Mucosa of descending colon (tissue), 3 donors: ENCODE data around the gene RFNG. TPM values are rescaled to one million over a fixed set of nuclear protein-coding genes. Genes with fewer than 3 reads are reported as not detected.

Experiments
- ATAC-seq: fragments of 200-7000 bp; cut with Tn5 transposase; one replicate; pipeline ENCODE4 v1.9.1; 2020; ENCODE audit warnings: mild to moderate bottlenecking, moderate library complexity
- DNase-seq, 3 donors: peaks; one replicate each; pipeline ENCODE4 v3.0.0-alpha.2; 2020
- H3K36me3 ChIP-seq: fragments of 200-600 bp; one replicate; pipeline ENCODE4 v1.8.0; 2021; ENCODE audit warnings: low read depth, mild to moderate bottlenecking
- H3K4me1 ChIP-seq: fragments of 200-600 bp; one replicate; pipeline ENCODE4 v1.8.0; 2021; ENCODE audit warnings: low read depth, mild to moderate bottlenecking
- H3K4me3 ChIP-seq: fragments of 200-600 bp; one replicate; pipeline ENCODE4 v1.8.0; 2021; ENCODE audit warnings: mild to moderate bottlenecking
- H3K9me3 ChIP-seq: fragments of 200-600 bp; one replicate; pipeline ENCODE4 v1.8.0; 2021; ENCODE audit warnings: mild to moderate bottlenecking
- CTCF ChIP-seq: fragments of 200-600 bp; IDR thresholded peaks from one replicate; pipeline ENCODE4 v1.8.0; 2022; ENCODE audit warnings: antibody characterized with exemption, mild to moderate bottlenecking
- intact Hi-C, 2 donors: fragments of 100-400 bp; cut with DNase I in 1 of 2; cut with micrococcal nuclease in 1 of 2; formaldehyde crosslinking; loops; one replicate each; pipeline versions ENCODE4 v1.11.0 to v1.11.1; 2022; cut with DNase I, micrococcal nuclease
- total RNA-seq, 3 donors: library from RNA; stranded (reverse); fragmentation: NEBNext Ultra II Directional in 2 of 3; extraction: Animal tissue kit (Norgen Biotek cat#: 25700) in 2 of 3; gene quantifications; one replicate each; pipeline versions ENCODE4 v1.2.1 to v1.2.4, GENCODE V29; 2021 to 2023
- donor health status: DM: no; HTN: no; CAD: no; lungs with moderate emphysema.
- donor health status: DM: no; HTN: no; CAD: no.
- donor health status: DM: no; HTN: yes; CAD: no.

The RFNG gene
- total RNA-seq, 3 donors from 2014 or later: 30.7 to 37.9 (median 30.9) TPM

GRCh38 chr17:82062076-82062983 is 10.7 kb upstream of the RFNG start:
- Histone ChIP-seq H3K36me3 (no peaks in the 10 kb centered on the region), H3K4me1 (peaks cover 16% of the 10 kb centered on the region), H3K4me3 (no peak overlapping the region), H3K9me3 (no peaks in the 10 kb centered on the region)
- no peak for TF ChIP-seq CTCF
- no peak for ATAC-seq
- intact Hi-C loops: no loop called here
- no peak for DNase-seq

GRCh38 chr17:82061047-82061925 is 9.7 kb upstream of the RFNG start:
- peak in 1 of 3 donors; percentile 47 for DNase-seq
- H3K36me3 ChIP-seq: no peaks in the 10 kb centered on the region
- no peak for TF ChIP-seq CTCF
- no peak for ATAC-seq
- H3K9me3 ChIP-seq: no peaks in the 10 kb centered on the region
- no peak overlapping the region for H3K4me3 ChIP-seq
- intact Hi-C loops: no loop called here
- H3K4me1 ChIP-seq: peaks cover 14% of the 10 kb centered on the region

- H3K4me3 ChIP-seq: no peak overlapping the region
- H3K36me3 ChIP-seq: no peaks in the 10 kb centered on the region
- TF ChIP-seq CTCF: no peak
- DNase-seq (peak in 1 of 3 donors; percentile 50), ATAC-seq (no peak)
- H3K9me3 ChIP-seq: no peaks in the 10 kb centered on the region
- intact Hi-C loops: no loop called here
- H3K4me1 ChIP-seq: peaks cover 10% of the 10 kb centered on the region
Measured at GRCh38 chr17:82060614-82061013, 9.0 kb upstream of the RFNG start.

GRCh38 chr17:82060001-82060380 is 8.4 kb upstream of the RFNG start:
- ATAC-seq: no peak
- no peak overlapping the region for H3K4me3 ChIP-seq
- peaks cover 10% of the 10 kb centered on the region for H3K4me1 ChIP-seq
- DNase-seq: peak in 1 of 3 donors; percentile 41
- TF ChIP-seq CTCF: no peak
- H3K36me3 ChIP-seq: no peaks in the 10 kb centered on the region
- no peaks in the 10 kb centered on the region for H3K9me3 ChIP-seq
- intact Hi-C loops: no loop called here

- TF ChIP-seq CTCF: no peak
- no peaks in the 10 kb centered on the region for H3K36me3 ChIP-seq
Measured at GRCh38 chr17:82059272-82060000, 7.8 kb upstream of the RFNG start.

More at GRCh38 chr17:82059272-82060000, 7.8 kb upstream of the RFNG start:
- no peak overlapping the region for H3K4me3 ChIP-seq
- H3K4me1 ChIP-seq: peaks cover 5% of the 10 kb centered on the region
- H3K9me3 ChIP-seq: no peaks in the 10 kb centered on the region
- intact Hi-C loops: no loop called here
- DNase-seq: peak in 1 of 3 donors; percentile 43
- no peak for ATAC-seq
